ENCODE measurements around the gene PPT1.

The PPT1 gene
- 416 to 1,021 (median 753) reads per million in 17 experiments for total RNA-seq

GRCh38 chr1:40096977-40097782 lies at the start of gene PPT1:
Gene PPT1, minus strand, starts transcription at chr1:40097252. Its CDS starts 14 bp downstream, at chr1:40097238.
- DNase-seq: peak; percentile 75 to 91 (median 82)

- peak; percentile 78 to 90 (median 84) for DNase-seq
Observed at GRCh38 chr1:40143891-40144575, 47.0 kb upstream of the PPT1 start.

DNA sequence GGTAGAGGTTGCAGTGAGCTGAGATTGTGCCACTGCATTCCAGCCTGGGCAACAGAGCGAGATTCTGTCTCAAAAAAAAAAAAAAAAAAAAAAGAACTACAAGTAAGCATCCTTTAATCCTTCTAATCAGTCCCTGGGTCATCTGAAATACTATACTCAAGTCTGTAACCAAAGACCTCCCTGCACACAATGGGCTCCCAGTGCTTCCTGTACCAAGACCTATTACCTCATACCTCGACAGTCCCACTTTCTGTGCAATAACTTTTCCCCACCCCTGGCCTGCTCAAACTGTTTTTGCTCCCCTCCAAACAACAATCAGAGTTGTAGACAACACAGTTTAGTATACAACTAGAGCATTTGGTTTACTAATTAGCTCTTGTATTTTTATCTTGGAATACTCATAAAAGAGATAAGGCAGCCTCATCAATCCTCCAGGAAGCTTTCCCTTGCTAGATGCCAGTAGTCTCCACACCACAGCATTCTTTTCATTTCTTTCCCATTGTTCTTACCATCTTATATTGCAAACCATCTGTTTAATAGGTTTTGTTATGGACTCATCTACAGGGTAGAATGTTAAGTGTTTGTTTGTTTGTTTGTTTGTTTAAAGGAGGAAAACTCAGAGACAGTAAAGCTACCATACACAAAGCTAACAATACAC lies 45.0 kb upstream of the PPT1 start:
- no peak for DNase-seq

DNA sequence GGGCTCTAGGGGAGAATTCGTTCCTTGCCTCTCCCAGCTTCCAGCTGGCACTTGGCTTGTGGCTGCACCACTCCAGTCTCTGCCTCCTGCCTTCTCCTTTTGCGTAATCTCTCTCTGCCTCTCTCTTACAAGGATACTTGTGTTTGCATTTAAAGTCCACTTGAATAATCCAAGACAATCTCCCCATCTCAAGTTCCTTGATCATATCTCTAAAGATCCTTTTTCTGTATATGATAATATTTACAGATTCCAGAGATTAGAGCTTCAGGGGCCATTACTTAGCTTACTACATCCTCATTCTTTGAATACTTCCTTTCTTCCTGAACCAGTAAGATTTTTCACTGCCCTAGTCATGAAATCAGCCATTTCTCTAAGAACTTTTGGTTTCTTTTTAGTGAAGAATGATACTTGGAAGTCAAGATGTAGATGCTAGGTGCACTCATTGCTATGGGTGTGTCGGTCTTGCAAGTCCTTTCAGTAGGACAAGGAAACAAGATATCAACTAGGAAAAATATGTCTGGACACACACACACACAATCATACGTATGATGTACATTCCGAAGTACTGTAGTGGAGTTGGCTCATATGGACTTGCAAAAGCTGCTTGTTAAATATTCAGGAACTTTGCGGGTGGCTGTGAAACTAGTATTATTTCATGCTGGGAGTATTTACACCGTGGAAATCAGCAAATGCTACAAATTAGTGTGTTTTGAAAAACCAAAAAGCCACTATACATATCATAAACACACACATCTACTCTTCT lies 43.3 kb upstream of the PPT1 start:
- DNase-seq: peak in 3 of 4 experiments; percentile 20 to 50 (median 24)

DNA sequence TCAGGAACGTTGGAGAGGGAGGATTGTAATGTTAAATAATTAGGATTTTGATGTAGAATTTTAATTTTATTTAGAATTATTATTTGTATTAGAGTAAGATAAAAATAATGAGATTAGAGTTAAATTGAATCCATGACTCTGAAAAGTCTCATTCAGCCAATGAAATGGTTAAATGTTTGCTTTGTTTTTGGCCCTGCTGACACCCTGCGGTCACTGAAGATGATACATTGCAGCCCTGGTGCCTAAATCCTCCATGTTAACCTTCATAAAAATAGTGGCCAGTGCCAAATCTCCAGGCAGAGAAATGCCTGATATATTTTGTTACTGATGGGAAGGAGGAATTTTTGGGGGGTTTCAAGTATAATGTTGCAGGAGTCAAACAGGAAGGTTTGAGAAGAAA lies 36.8 kb upstream of the PPT1 start:
- DNase-seq: no peak

GRCh38 chr1:40133312-40133665 lies 36.2 kb upstream of the PPT1 start:
- DNase-seq: no peak

- DNase-seq: no peak
Observed at GRCh38 chr1:40132383-40133311, 35.6 kb upstream of the PPT1 start.

- peak; percentile 3 to 54 (median 37) for DNase-seq
Observed at GRCh38 chr1:40130892-40131291, 33.8 kb upstream of the PPT1 start.

DNA sequence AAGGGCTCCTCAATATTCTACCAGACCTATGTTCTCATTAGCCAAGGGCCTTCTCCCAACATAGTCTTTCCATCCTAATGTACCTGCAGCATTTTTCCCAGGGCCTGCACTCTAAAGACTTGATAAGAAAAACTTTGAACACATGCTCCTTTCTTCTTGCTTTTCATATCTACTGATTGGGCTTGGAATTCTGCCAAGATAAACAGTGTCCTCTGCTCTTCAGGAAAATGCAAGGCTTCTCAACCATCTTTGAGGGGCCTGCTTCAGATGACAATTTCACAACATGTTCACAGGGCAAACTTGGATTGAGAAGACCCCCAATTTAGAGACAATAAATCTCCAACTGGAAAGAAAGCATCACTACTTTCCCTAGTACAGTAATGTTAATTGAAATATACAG lies 25.8 kb upstream of the PPT1 start:
- no peak for DNase-seq

- no peak for DNase-seq
Observed at GRCh38 chr1:40120128-40120527, 23.1 kb upstream of the PPT1 start.

- DNase-seq: no peak
Observed at GRCh38 chr1:40114400-40114799, 17.3 kb upstream of the PPT1 start.

GRCh38 chr1:40110389-40110788 lies 13.3 kb upstream of the PPT1 start:
- no peak for DNase-seq

DNA sequence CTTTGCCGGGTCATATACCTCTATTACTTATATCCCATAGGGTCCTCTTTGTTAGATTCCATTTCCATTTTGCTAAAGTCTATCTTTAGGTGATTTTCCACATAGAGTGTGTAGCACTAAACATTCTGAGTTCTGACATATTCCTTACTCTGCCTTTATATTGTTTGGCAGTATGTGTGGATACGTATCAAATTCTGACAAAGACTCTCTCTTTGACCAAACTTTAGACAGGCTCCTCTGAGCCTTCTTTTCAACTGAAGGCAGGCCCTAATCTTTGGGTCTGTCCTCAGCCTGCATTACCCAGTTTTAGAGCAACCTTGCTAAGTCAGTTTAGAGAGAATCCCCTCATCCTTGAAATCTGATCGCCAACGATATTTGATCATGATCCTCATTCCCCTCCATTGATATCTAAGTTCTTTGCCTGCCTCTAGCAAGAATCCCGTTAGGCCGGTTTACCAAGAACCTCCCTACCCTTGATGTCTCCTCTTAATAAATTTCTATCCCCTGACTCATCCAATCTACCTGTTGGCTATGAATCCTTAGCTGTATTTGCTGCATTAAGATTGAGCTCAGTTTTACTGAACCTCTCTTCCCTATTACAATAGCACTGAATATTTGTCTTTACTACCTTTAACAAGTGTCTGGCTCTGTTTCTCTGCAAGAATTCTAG lies 10.4 kb upstream of the PPT1 start:
- DNase-seq: no peak

- no peak for DNase-seq
Observed at GRCh38 chr1:40105028-40105427, 8.0 kb upstream of the PPT1 start.

GRCh38 chr1:40102896-40103295 lies 5.8 kb upstream of the PPT1 start:
- DNase-seq: no peak

- DNase-seq: no peak
Observed at GRCh38 chr1:40102038-40102437, 5.0 kb upstream of the PPT1 start.

DNA sequence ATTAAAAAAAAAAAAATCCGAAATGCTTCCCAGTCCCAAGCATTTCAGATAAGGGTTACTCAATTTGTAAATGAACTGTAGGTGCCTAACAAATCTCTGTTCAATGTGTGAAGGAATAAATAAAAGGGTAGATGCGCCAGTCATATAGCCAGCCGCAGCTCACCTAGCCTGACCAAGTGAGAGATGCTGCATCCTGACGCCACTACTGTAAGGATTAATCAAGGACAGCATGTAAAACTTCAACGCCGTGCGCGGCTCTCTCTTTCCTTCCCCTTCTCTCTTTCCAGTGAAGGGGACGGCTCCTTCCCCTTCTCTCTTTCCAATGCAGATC lies 441 bp downstream of the PPT1 start:
- peak in 1 of 4 experiments; percentile 30 for DNase-seq

DNA sequence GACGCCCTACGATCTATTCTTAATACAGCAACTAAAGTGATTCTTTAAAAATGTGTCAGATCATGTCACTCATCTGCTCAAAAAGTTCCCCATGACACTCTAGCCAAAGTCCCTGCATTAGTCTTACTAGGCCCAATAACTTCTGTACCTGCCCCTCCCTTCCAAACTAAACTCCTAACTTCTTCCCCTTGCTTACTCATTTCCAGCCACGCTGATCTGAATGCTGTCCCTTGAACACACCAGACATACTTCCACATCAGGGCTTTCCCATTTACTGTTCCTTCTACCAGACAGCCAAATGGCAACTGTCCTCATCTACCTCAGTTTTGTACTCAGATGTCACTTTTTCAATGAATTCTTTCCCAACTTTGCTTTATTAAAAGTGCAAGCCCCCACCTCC lies 1.2 kb downstream of the PPT1 start:
- DNase-seq: peak; percentile 34 to 65 (median 54)

DNA sequence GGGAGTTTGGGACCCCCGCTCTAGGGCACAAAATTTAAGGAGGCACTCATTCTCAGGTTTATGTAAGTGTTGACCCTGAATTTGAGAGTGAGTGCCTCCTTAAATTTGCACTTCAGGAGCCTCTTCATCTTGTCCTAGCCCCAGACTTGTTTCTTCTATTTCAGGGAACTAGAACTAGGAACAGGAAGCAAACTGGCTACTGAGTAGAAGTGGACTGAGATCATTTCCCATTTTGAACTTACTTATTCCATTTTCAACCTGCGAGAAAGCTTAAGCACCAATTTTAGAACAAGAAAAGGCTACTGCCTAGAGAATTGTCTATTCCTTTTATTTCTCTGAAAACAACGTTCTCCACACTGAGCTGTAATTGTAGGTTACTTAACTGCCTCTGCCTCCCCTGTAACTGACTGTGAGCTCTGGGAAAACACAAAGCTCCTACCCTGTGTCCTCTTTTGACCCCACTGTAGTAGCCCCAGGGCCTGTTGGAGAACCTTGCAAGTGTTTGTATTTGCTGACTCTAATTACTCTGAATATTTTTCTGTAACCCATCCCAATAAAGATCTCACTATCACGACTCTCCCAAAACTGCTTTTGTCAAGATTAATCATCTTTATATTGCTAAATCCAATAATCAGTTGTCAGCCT lies 2.5 kb downstream of the PPT1 start:
- peak; percentile 61 to 88 (median 74) for DNase-seq
